A549 (cell line): Measurements from ENCODE around the gene SIK2. TPM values are rescaled to one million over a fixed set of nuclear protein-coding genes. Genes with fewer than 3 reads are reported as not detected.

Experiments used
- ATAC-seq, 2 experiments: fragments of 200-7000 bp in 1 of 2; fragments of >200 bp in 1 of 2; cut with Nextera tagmentation in 1 of 2; cut with Tn5 transposase in 1 of 2; 3 replicates each; pipeline versions ENCODE4 v1.8.0 to v1.9.1; 2018 to 2020; ENCODE audit warnings: mild to moderate bottlenecking in 1 of 2, moderate library complexity in 1 of 2
- CTCF ChIA-PET: fragments of 300-600 bp; sonication (Branson Sonifier 250); formaldehyde crosslinking; extraction: SDS; loops from one replicate; lab custom pipeline; 2021; ENCODE audit warnings: antibody characterized with exemption, inconsistent platforms; lab: Yijun Ruan, JAX
- POLR2A ChIA-PET: fragments of 350-600 bp; formaldehyde crosslinking; extraction: SDS; loops from one replicate; lab custom pipeline; 2021; ENCODE audit warnings: antibody characterized with exemption, inconsistent platforms; lab: Yijun Ruan, JAX
- DNase-seq, 2 experiments: peaks; one replicate each; pipeline versions ENCODE4 v3.0.0 to v3.0.0-alpha.2; 2011 to 2016; ENCODE audit warnings: low read depth in 1 of 2, low spot score in 1 of 2
- FAIRE-seq: peaks from 2 replicates; lab custom pipeline; 2011; peaks lifted over from hg19 to GRCh38; lab: Jason Lieb, UNC
- H3K27ac ChIP-seq, 2 experiments: fragments of >200 bp; sonication (Bioruptor Twin); formaldehyde crosslinking; 3 replicates each; pipeline ENCODE4 v1.5.1; 2016 to 2017
- H3K4me1 ChIP-seq: fragments of >200 bp; sonication (Bioruptor Twin); formaldehyde crosslinking; 3 replicates; pipeline ENCODE4 v1.6.1; 2016
- H3K4me2 ChIP-seq: fragments of >200 bp; sonication (Bioruptor Twin); formaldehyde crosslinking; 3 replicates; pipeline ENCODE4 v1.6.1; 2016
- H3K4me3 ChIP-seq: fragments of >200 bp; sonication (Bioruptor Twin); formaldehyde crosslinking; 3 replicates; pipeline ENCODE4 v1.5.1; 2016
- H3K9me3 ChIP-seq: fragments of >200 bp; sonication (Bioruptor Twin); formaldehyde crosslinking; 3 replicates; pipeline ENCODE4 v1.6.1; 2016
- BCL3 ChIP-seq: fragments of >200 bp; sonication (Bioruptor Twin); formaldehyde crosslinking; IDR thresholded peaks from 3 replicates; pipeline ENCODE4 v1.6.1; 2016
- CBX8 ChIP-seq: fragments of 200-600 bp; sonication (generic); IDR thresholded peaks from 2 replicates; pipeline ENCODE4 v1.6.1; 2016
- CHD2 ChIP-seq: fragments of 150-350 bp; IDR thresholded peaks from 2 replicates; pipeline ENCODE4 v1.6.1; 2014; ENCODE audit warnings: low read length; ENCODE audit not compliant: partially characterized antibody
- ESRRA ChIP-seq: fragments of 150-350 bp; IDR thresholded peaks from 2 replicates; pipeline ENCODE4 v1.6.1; 2014; ENCODE audit warnings: mild to moderate bottlenecking, low read length, borderline replicate concordance
- FOSL2 ChIP-seq, 2 experiments: fragments of 450-650 bp in 1 of 2; fragments of >200 bp in 1 of 2; sonication (Bioruptor Twin) in 1 of 2; formaldehyde crosslinking; IDR thresholded peaks; 2 replicates each; pipeline versions ENCODE4 v1.5.0 to v1.6.1; 2016 to 2020; ENCODE audit warnings: mild to moderate bottlenecking in 1 of 2, moderate library complexity in 1 of 2
- HEYL ChIP-seq: fragments of 250-450 bp; sonication (Bioruptor Pico); IDR thresholded peaks from 2 replicates; pipeline ENCODE4 v1.8.0; 2021; ENCODE audit warnings: mild to moderate bottlenecking, moderate library complexity
- JUNB ChIP-seq: fragments of >200 bp; sonication (Bioruptor Twin); formaldehyde crosslinking; IDR thresholded peaks from 2 replicates; pipeline ENCODE4 v1.6.1; 2016
- KDM5A ChIP-seq: fragments of 200-600 bp; sonication (generic); IDR thresholded peaks from 2 replicates; pipeline ENCODE4 v1.6.1; 2016; ENCODE audit warnings: antibody characterized with exemption, mild to moderate bottlenecking
- PBX3 ChIP-seq: IDR thresholded peaks from 2 replicates; pipeline ENCODE4 v1.6.1; 2012
- RAD21 ChIP-seq, 2 experiments: fragments of >200 bp in 1 of 2; sonication (Bioruptor Twin) in 1 of 2; formaldehyde crosslinking in 1 of 2; IDR thresholded peaks in 1 of 2; conservative IDR thresholded peaks in 1 of 2; 2 replicates in 1 of 2; 3 replicates in 1 of 2; pipeline ENCODE4 v1.6.1; 2012 to 2018; ENCODE audit warnings: inconsistent platforms in 1 of 2
- RARB ChIP-seq: fragments of 250-450 bp; sonication (Bioruptor Pico); IDR thresholded peaks from 2 replicates; pipeline ENCODE4 v1.8.0; 2021; ENCODE audit warnings: mild to moderate bottlenecking, moderate library complexity
- RCOR1 ChIP-seq: fragments of 150-350 bp; IDR thresholded peaks from 2 replicates; pipeline ENCODE4 v1.6.1; 2014; ENCODE audit warnings: antibody characterized with exemption, low read length, low read depth
- RFX5 ChIP-seq: fragments of 450-650 bp; IDR thresholded peaks from 2 replicates; pipeline ENCODE4 v1.7.1; 2014; ENCODE audit warnings: antibody characterized with exemption, mild to moderate bottlenecking, moderate library complexity
- SREBF2 ChIP-seq: fragments of 450-650 bp; IDR thresholded peaks from 2 replicates; pipeline ENCODE4 v1.6.1; 2014; ENCODE audit warnings: mild to moderate bottlenecking, moderate library complexity
- TFCP2L1 ChIP-seq: fragments of 250-450 bp; sonication (Bioruptor Pico); IDR thresholded peaks from 2 replicates; pipeline ENCODE4 v1.5.0; 2021; ENCODE audit warnings: mild to moderate bottlenecking
- TP53 ChIP-seq: fragments of 250-450 bp; sonication (Bioruptor Pico); IDR thresholded peaks from 2 replicates; pipeline ENCODE4 v1.5.0; 2021; ENCODE audit warnings: mild to moderate bottlenecking, moderate library complexity
- ZC3H11A ChIP-seq: fragments of 450-650 bp; IDR thresholded peaks from 2 replicates; pipeline ENCODE4 v1.6.1; 2014; ENCODE audit warnings: antibody characterized with exemption, mild to moderate bottlenecking
- ZFP36 ChIP-seq: fragments of 450-650 bp; IDR thresholded peaks from 2 replicates; pipeline ENCODE4 v1.6.1; 2014; ENCODE audit warnings: borderline replicate concordance; ENCODE audit not compliant: partially characterized antibody
- ZNF302 ChIP-seq: fragments of 250-450 bp; sonication (Bioruptor Pico); IDR thresholded peaks from 2 replicates; pipeline ENCODE4 v1.9.0; 2021; ENCODE audit warnings: inconsistent platforms, mild to moderate bottlenecking, moderate library complexity
- WGBS: methylation state at CpG from one replicate; pipeline ENCODE4 v1.1.6; 2017; ENCODE audit errors: missing lambda C conversion rate; 5-methylcytosine and 5-hydroxymethylcytosine counted together
- polyA plus RNA-seq, 4 experiments: library from polyadenylated mRNA; depleted of rRNA in 3 of 4; stranded (reverse); fragments of >200 nt; fragmentation: RNase III in 1 of 4; extraction: RNeasy Plus Mini Kit Qiagen cat#74134 plus additional on column Dnase treatment in 1 of 4; gene quantifications; 2 replicates in 3 of 4; 3 replicates in 1 of 4; pipeline ENCODE4 v1.2.3, GENCODE V29; 2011 to 2017
- TF ChIP-seq, protein P1 (sequence below): fragments of 250-450 bp; sonication (Bioruptor Pico); IDR thresholded peaks from 2 replicates; pipeline ENCODE4 v1.5.0; 2020; ENCODE audit warnings: low read depth, mild to moderate bottlenecking, moderate library complexity
- TF ChIP-seq, protein P2 (sequence below): fragments of >200 bp; sonication (Bioruptor Twin); formaldehyde crosslinking; IDR thresholded peaks from 3 replicates; pipeline ENCODE4 v1.5.1; 2016

SIK2 gene
- polyA plus RNA-seq, 2 of the 4 experiments (the other 2 are of a cell fraction) = 4.5 to 9.0 TPM

- no peak overlapping the region for H3K27ac ChIP-seq
- WGBS = 80% methylated on average over 2 of the region's 2 CpGs
- H3K4me1 ChIP-seq = peaks cover 12% of the 10 kb centered on the region
- DNase-seq = no peak
- H3K9me3 ChIP-seq = no peaks in the 10 kb centered on the region
- ChIA-PET POLR2A (no interaction called here), CTCF (interaction anchor here (1.2 to 1.6 kb wide), 2 partner anchors 71 to 101 kb away, joined by 3 read pairs; no protein-coding TSS in a partner anchor)
- TF ChIP-seq CBX8 = no peak
- no peak for TF ChIP-seq ESRRA
- TF ChIP-seq RAD21 (conservative IDR thresholded peaks at IDR 0.05 in 1 of 2, IDR thresholded peaks at IDR 0.05 in 1 of 2) = no peak
- TF ChIP-seq, protein P1, sequence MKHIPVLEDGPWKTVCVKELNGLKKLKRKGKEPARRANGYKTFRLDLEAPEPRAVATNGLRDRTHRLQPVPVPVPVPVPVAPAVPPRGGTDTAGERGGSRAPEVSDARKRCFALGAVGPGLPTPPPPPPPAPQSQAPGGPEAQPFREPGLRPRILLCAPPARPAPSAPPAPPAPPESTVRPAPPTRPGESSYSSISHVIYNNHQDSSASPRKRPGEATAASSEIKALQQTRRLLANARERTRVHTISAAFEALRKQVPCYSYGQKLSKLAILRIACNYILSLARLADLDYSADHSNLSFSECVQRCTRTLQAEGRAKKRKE (CRISPR knock-in tag) = no peak
- no peak for TF ChIP-seq PBX3
- no peak for TF ChIP-seq RCOR1
- no peak for TF ChIP-seq HEYL (CRISPR knock-in tag)
- no peak for TF ChIP-seq ZFP36
- no peak for TF ChIP-seq TFCP2L1
- TF ChIP-seq TP53 = no peak
- TF ChIP-seq, protein P2, sequence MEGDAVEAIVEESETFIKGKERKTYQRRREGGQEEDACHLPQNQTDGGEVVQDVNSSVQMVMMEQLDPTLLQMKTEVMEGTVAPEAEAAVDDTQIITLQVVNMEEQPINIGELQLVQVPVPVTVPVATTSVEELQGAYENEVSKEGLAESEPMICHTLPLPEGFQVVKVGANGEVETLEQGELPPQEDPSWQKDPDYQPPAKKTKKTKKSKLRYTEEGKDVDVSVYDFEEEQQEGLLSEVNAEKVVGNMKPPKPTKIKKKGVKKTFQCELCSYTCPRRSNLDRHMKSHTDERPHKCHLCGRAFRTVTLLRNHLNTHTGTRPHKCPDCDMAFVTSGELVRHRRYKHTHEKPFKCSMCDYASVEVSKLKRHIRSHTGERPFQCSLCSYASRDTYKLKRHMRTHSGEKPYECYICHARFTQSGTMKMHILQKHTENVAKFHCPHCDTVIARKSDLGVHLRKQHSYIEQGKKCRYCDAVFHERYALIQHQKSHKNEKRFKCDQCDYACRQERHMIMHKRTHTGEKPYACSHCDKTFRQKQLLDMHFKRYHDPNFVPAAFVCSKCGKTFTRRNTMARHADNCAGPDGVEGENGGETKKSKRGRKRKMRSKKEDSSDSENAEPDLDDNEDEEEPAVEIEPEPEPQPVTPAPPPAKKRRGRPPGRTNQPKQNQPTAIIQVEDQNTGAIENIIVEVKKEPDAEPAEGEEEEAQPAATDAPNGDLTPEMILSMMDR = no peak
- no peak for TF ChIP-seq KDM5A
- TF ChIP-seq CHD2 = no peak
- TF ChIP-seq SREBF2 = no peak
- no peak for TF ChIP-seq RARB (CRISPR knock-in tag)
- no peak for TF ChIP-seq BCL3
- no peak for TF ChIP-seq ZC3H11A
- no peak for TF ChIP-seq RFX5
- no peak for TF ChIP-seq ZNF302 (CRISPR knock-in tag)
- H3K4me3 ChIP-seq = no peak overlapping the region
- ATAC-seq = no peak
- H3K4me2 ChIP-seq = no peak overlapping the region
- FAIRE-seq = no peak
Observed at GRCh38 chr11:111675891-111676290, 73.6 kb downstream of the SIK2 start.

DNA sequence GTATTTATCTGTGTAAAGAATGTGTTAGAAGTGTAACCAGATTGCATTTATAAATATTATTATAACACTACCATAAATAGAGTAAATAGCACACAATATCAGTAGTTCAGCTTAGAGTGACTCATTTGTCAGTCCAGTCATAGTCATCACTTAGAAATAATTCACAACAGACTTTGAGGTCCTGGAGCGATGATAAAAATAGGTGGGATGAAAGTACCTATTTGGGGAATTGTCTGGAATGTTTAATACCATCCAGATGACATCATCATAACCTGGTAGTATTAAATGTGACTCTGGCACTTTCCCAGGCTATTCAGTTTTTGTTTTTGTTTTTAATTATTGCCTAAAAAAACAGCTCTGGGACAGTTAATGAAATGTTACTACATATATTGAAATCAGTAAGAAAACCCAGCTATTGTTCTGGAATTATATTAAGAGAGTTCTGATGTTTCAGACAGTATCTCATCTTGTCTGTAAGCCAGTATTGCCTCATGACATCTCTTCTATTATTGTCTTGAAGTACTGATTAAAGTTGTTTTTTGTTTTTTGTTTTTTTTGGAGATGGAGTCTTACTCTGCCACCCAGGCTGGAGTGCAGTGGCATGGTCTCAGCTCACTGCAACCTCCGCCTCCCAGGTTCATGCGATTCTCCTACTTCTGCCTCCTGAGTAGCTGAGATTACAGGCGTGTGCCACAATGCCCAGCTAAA, 74.8 kb downstream of the SIK2 start:
- CTCF ChIA-PET = interaction anchor here (0.6 to 1.2 kb wide), 2 partner anchors 13 to 73 kb away, joined by 3 read pairs; no protein-coding TSS in a partner anchor
- ATAC-seq (peak; percentile 47 to 51; a peak in 2 of 6 replicates), DNase-seq (no peak), FAIRE-seq (no peak)
- TF ChIP-seq FOSL2 (IDR thresholded peaks at IDR 0.05) (no peak), FOSL2 (CRISPR knock-in tag; IDR thresholded peaks at IDR 0.05) (peak; percentile 69), JUNB (peak; percentile 50)
- TF ChIP-seq, protein P2 = no peak
- Histone ChIP-seq H3K9me3 (no peaks in the 10 kb centered on the region), H3K4me3 (no peak overlapping the region), H3K4me2 (peak overlapping the region; percentile 13; the same call in 1 of the 3 replicates), H3K4me1 (peaks cover 12% of the 10 kb centered on the region), H3K27ac (no peak overlapping the region)
- POLR2A ChIA-PET = no interaction called here
- 80% methylated on average over 4 of the region's 4 CpGs for WGBS
